Stimulated activated CD4-positive, alpha-beta T cell treated with anti-CD3 and anti-CD28 coated beads, TNF-alpha, amount 100 ng/mL, for 1 hour (primary cell): ENCODE results near the gene DOCK4.

Experiments used
- DNase-seq, 3 donors: peaks; one replicate each; pipeline ENCODE4 v3.0.0-alpha.2; 2020; ENCODE audit warnings: low read depth in 3 of 3, low spot score in 1 of 3

DOCK4 gene

GRCh38 chr7:112014347-112014746 lies 191.9 kb downstream of the DOCK4 start:
- no peak for DNase-seq

GRCh38 chr7:112013274-112013673 lies 192.9 kb downstream of the DOCK4 start:
- DNase-seq: no peak

GRCh38 chr7:112012242-112012641 lies 194.0 kb downstream of the DOCK4 start:
- DNase-seq: no peak

- DNase-seq: no peak
These were observed 195.2 kb downstream of the DOCK4 start for GRCh38 chr7:112010994-112011393.

- no peak for DNase-seq
These were observed 196.1 kb downstream of the DOCK4 start for GRCh38 chr7:112010109-112010508.

GRCh38 chr7:112009081-112009480 lies 197.1 kb downstream of the DOCK4 start:
- no peak for DNase-seq

GRCh38 chr7:112007185-112007584 lies 199.0 kb downstream of the DOCK4 start:
- no peak for DNase-seq

- no peak for DNase-seq
These were observed 200.1 kb downstream of the DOCK4 start for GRCh38 chr7:112006071-112006470.

GRCh38 chr7:112005205-112005775 lies 200.9 kb downstream of the DOCK4 start:
- no peak for DNase-seq

- DNase-seq: no peak
These were observed 204.9 kb downstream of the DOCK4 start for GRCh38 chr7:112001091-112001826.

GRCh38 chr7:111998326-111998725 lies 207.9 kb downstream of the DOCK4 start:
- DNase-seq: no peak

- no peak for DNase-seq
These were observed 208.7 kb downstream of the DOCK4 start for GRCh38 chr7:111997546-111997945.

- no peak for DNase-seq
These were observed 213.6 kb downstream of the DOCK4 start for GRCh38 chr7:111992601-111993000.

- DNase-seq: no peak
These were observed 215.6 kb downstream of the DOCK4 start for GRCh38 chr7:111990643-111991042.

- DNase-seq: no peak
These were observed 218.3 kb downstream of the DOCK4 start for GRCh38 chr7:111987886-111988285.

GRCh38 chr7:111987115-111987826 lies 218.9 kb downstream of the DOCK4 start:
- DNase-seq: no peak

GRCh38 chr7:111986601-111987000 lies 219.6 kb downstream of the DOCK4 start:
- DNase-seq: no peak

- DNase-seq: no peak
These were observed 220.4 kb downstream of the DOCK4 start for GRCh38 chr7:111985798-111986197.

- no peak for DNase-seq
These were observed 223.4 kb downstream of the DOCK4 start for GRCh38 chr7:111982804-111983203.

- no peak for DNase-seq
These were observed 224.1 kb downstream of the DOCK4 start for GRCh38 chr7:111982133-111982532.

GRCh38 chr7:111980725-111981124 lies 225.5 kb downstream of the DOCK4 start:
- no peak for DNase-seq

- DNase-seq: no peak
These were observed 230.9 kb downstream of the DOCK4 start for GRCh38 chr7:111975346-111975745.
